ENCODE measurements around the gene ASCC1.
"Not testable (repeated sequence)": the region's sequence is repeated elsewhere in the genome, so short reads cannot be mapped to it uniquely, and the experiment has no call there.

Gene ASCC1, protein sequence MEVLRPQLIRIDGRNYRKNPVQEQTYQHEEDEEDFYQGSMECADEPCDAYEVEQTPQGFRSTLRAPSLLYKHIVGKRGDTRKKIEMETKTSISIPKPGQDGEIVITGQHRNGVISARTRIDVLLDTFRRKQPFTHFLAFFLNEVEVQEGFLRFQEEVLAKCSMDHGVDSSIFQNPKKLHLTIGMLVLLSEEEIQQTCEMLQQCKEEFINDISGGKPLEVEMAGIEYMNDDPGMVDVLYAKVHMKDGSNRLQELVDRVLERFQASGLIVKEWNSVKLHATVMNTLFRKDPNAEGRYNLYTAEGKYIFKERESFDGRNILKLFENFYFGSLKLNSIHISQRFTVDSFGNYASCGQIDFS
- 10.6 to 19.0 reads per million in 2 donors for total RNA-seq

DNA sequence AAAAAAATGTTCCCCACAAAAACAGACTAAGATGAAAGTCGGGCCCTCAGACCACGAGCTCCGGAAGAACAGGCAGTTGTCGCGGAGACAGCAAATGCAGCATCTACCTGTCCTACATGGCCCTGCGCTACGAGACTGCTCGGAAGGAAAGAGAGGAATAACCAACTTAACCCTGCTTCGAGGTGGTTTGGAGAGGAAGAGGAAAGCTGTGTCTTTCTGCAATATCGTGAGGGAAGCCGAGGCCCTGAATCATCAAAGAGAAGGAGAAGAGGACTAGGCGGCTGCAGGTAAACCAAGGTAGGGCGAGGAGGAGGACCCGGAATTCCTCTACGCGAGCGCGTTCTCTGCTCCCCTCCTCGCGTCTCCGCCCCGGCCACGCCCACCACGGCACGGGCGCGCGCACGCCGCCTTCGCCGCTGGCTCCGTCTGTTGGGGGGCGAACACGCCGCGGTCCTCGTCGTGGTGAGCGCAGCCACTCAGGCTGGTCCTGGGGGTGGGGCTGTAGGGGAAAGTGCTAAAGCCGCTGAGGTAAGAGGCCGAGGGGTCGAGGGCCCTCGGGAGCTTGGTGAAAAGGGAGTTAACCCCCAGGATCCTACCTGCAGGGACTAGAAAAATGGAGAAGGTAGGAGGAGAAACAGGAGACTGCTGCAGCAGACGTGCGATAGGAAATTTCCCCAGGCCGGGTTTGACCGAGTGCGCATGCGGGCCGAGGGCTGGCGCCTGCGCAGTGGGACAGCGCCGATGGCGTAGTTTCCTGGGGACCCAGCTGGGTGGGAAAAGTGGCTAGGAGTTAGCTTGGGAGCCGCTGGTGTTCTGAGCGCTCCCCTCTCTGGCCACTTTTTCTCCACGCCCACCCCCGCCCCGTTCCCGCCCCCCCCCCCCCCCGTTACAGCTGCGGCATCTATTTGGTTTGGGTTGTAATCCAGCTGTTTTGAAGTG is at the start of gene ASCC1, which contains the start of gene ANAPC16:
Gene ASCC1 (minus strand): TSS at position 666 of the 939 bp plus-strand sequence. CDS start 2,978 bp downstream, outside the sequence.
Gene ANAPC16 (plus strand): TSS at position 402 of the 939 bp plus-strand sequence. CDS start 7,903 bp downstream, outside the sequence.
- DNase-seq: peak; percentile 88 to 97 (median 90)

DNA sequence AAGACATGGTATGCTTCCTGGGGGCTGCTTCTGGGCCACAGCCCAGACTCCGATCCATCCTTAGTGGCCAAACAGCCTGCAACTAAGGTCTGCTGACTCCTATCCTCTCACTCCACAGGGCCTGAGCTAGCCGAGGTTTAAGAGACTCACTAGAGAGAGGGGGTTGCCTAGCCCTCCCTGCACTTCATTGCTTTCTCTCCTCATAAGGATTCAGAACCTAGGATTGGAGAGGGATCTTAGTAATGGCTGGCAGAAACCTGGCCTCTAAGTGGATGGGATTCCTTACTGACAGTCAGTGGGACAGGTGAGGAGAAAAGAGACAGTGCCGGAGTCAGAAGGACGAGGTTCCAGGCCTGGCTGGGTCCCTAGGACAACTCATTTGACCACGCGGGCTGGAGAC is 49.4 kb upstream of the ASCC1 start:
- DNase-seq: no peak

DNA sequence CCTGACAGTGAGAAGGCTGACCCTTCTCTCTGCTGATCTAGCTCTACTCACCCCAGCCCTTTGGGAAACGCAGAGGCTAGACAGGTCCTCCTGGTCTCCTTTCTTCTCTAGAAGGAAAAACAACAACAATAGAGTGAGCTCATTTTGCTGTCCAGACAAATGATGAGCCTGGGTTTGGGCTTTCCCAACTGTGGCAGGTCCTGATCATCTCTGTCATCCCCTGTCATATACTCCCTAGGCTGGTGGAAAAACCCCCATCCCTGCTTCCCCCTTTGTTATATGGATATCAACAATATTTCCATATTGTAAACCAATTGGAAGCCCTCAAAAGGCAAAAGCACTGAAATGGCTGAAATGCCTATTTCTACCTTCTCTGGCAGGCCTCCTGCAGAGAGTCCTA is 48.5 kb upstream of the ASCC1 start:
- DNase-seq: no peak

DNA sequence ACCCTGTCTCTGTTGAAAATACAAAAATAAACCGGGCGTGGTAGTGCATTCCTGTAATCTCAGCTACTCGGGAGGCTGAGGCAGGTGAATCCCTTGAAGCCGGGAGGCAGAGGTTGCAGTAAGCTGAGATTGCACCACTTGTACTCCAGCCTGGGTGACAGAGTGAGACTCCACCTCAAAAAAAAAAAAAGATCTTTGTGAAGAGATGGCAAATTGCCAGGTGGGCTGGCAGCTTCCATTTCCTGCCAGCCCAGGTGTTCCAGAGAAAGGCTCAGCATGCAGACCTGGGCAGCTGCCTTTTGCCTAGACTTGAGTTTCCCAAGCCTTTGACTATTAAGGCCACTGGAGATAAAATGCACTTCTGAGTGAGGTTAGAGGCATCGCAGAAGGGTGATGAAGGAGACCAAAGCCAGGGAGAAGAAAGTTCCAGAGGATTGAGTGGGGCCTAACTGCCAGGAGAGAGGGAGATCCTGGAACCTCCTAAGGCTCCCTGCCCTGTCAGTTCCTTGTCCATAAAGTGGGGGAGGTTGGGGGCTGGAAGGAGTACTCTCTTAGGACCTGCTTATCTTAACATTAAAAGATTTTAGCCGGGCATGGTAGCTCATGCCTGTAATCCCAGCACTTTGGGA is 47.7 kb upstream of the ASCC1 start:
- peak in 3 of 5 experiments; percentile 34 to 79 (median 54) for DNase-seq

DNA sequence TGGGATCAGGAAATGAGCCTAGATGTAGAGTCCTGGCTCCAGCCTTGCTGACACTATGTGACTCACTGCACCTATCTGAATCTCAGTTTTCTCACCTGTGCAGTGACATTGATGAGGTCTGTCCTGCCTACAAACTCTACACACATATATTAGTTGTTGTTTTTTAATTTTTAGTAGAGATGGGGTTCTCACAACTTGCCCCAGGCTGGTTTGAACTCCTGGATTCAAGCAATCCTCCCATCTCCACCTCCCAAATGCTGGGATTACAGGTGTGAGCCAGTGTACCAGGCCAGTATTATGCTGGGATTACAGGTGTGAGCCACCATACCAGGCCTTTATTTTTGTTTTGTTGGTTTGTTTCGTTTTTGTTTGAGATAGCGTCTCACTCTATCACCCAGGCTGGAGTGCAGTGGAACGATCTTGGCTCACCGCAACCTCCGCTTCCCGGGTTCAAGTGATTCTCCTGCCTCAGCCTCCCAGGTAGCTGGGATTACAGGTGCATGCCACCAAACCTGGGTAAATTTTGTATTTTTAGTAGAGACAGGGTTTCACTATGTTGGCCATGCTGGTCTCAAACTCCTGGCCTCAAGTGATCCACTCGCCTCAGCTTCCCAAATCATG is 45.8 kb upstream of the ASCC1 start:
- peak in 1 of 5 experiments; percentile 75 for DNase-seq

DNA sequence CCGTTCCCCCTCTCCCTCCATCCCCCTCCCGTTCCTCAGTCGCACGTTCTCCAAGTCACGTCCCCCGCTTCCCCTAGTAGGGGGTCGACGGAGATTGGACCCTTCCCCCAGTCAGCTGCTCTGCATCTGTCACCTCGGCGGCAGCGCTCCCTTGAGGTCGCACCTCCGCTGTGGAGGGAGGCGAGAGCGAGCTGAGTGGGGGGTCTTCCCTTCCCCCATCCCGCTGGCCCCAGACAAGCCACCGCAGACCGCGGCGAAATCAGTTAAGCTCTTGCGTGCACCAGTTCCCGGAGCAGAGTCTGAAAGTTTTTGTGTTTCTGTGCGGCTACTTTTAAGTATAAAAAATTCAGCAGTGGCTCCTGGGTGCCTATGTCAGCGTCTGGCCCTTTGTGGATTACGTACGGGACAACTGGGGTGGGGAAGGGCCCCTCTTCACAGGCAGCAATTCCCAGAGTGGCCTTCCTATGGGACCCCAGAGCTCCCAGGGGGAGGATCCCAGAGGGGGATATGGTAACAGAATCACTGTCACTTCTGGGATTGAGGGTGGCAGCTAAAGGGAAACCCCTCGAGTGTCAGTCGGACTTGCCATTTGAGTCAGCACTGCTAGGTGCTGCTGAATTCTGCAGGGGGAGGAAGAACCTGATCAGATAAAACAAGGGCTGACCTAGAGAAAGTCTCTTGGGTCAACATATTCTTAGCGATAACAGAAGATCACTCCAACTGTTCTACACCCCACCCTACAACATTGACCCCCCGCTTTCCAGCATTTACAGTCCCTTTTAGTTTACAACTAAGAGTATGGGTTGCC is 45.1 kb upstream of the ASCC1 start:
- DNase-seq: peak in 4 of 5 experiments; percentile 10 to 93 (median 60)

DNA sequence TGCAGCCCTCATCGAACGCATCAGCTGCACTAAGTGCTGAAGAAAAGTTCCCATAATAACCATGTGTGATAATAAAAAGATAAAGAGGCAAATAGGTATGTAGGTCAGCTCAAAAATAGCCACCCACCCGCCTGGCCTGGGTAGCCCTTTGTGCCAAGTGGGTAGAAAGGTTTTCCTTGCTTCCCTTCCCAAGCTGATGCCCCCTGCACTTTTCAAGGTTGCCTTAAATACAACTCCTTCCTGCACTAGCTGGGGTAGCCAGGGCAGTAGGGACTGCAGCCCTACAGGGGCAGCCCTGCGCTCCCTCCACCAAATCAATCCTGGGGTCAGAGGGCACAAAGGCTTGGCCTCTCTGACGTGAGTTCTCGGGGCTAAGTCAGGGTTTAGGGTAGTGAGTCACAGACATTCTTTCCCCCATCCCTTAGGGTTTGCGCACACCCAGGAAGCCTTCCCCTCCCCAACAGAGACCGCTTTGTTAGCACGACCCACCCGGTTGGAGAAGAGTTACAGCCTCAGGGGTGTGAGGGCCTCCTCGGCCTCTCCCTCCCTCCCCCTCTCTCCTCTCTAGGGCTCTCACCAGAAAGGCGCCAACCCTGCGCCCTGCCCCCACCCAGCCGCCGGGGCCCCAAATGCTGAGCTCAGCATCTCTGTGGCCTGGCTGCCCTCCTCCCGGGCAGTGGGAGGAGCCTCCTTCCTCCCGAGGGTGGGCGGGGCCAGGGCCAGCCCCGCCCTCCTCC is 44.3 kb upstream of the ASCC1 start:
- peak; percentile 55 to 94 (median 71) for DNase-seq

DNA sequence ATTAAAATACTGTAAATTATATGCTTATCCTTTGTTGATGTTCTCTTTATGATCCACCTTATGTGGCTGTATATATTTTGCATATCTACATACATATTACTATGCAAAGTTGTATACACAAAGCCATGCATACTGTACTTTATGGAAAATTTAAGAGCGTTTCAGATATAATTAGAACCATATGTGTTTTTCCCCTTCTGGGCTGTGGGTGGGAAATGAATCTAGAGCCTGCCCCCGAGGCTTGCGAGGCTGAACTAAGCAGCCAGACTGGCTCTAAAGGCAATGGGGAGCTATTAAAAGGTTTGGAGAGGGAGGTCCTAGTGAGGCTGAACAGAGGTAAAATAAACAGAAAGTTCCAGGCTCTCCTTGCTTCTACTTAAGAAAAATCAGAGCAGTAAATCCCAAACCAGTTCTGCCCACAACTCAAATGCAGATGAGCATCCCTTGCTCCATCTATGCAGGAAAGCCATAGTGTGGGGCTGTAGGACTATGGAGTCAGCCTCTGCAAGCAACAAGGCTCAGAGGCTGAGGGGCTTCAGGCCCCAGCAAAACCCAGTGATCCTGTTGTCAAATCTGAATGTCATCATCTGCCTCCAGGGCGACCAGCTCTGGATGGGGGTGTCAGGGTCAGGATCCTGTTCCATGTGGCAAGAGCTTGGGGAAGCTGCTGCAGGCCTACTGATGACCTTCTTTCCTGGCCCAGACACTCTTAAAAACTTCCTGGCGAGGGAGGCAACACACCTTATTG is 43.6 kb upstream of the ASCC1 start:
- DNase-seq: peak in 1 of 5 experiments; percentile 43

DNA sequence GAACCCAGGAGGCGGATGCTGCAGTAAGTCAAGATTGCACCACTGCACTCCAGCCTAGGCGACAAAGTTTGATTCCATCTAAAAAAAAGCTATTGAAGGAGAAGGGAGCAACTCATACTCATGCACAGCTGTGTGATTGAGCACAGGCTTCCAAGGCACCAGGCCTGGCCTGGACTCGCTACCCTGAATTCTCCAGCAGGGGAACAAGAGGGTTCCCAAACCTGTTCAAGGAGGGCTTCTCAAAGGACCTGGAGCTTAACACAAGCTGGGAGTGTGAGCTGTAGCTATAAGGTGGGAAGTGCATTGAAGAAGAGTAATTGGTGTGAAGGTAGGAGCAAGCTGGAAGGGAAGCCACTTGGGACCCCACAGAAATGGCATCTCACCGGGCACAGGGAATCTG is 42.5 kb upstream of the ASCC1 start:
- DNase-seq: no peak

DNA sequence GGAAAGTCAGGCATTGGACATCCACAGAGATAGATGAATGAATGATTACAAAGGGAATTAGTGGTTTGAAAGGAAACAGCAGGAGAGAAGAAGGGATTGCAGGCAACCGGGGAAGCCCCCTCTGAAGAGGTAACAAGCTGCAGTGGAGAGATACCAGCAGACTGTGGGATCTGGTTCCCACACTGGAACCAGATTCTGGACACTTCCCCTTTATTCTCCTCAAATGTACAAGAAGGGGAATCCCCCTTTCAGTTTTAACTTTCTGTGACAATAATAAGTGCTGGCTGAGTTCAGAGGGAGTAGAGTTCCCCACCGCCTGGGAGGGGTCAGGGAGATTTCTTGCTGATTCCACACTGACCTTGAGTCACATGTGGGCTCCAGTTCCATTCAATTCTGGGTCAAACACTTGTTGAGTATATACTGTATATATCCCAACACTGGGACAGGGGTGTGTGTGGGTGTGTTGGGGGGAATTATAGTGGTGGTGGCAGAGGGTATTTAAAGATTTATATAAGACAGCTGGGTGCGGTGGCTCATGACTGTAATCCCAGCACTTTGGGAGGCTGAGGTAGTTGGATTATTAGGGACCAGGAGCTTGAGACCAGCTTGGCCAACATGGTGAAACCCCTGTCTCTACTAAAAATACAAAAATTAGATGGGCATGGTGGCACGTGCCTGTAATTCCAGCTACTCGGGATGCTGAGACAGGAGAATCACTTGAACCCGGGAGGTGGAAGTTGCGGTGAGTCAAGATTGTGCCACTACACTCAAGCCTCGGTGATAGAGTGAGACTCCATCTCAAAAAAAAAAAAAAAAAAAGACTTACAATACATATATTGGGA is 41.2 kb upstream of the ASCC1 start:
- DNase-seq: no peak

DNA sequence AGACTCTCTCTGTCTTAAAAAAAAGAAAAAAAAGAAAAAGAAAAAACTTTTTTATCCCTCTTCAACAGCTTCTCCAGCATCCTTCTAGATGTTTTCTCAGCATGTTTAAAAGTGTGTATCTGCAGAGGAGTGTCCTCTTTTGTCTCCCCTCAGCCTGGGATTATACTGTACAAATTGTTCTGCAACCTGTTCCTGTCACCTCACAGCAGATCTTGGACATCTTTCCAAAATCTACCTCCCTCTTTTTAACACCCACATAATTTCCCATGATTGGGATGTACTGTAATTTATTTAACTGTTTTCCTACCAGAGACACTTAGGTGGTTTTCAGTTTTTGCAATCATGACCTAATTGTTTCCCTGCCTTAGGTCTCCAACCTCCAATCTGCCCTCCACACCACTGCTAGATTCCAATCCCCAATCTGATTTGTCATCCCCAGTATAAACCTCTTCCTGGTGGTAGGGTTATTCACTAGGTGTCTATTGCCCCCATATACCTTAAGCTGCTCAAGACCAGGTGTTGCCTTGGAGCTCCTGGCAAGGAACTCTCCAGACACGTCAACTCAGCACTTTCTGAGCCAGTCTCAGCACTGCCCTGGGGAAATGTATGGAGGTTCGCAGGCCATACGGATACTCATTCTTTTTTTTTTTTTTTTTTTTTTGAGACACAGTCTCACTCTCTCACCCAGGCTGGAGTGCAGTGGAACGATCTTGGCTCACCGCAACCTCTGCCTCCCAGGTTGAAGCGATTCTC is 40.1 kb upstream of the ASCC1 start:
- DNase-seq: no peak

DNA sequence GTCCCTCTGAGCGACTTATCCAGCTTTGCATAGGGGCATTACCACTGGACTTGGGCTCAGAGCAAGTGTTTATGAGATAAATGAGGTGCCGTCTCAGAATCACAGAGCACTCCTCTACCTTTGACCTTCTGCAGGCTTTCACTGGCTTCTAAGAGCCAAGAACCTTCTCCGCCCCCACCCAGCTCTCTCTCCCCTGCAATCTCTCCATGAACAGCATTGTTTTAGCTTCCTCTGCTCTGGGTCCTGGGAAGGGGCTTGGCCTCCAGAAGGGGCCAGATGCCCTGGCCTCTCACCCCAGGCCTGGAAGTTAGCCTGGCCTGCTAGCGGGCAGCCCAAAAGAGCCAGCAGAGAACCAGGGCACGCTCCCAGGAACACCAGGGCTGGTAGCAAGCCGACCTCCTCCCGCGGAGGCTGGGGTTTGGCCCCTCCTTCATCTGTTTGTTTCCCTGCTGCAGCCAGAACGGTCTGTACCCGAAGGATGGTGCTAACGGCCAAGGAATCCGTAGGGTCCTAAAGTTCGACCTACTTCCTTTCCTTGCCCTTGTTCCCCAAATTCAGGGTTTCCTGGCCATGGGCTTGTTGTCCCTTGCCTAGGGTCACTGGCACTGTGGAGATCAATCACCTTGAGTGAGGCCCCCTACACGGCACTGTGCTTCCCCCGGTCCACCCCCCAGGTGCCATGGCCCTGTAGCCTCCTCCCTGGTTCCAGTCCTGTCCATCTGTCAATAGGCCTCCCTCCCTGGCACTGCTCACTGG is 38.9 kb upstream of the ASCC1 start:
- peak in 1 of 5 experiments; percentile 46 for DNase-seq

DNA sequence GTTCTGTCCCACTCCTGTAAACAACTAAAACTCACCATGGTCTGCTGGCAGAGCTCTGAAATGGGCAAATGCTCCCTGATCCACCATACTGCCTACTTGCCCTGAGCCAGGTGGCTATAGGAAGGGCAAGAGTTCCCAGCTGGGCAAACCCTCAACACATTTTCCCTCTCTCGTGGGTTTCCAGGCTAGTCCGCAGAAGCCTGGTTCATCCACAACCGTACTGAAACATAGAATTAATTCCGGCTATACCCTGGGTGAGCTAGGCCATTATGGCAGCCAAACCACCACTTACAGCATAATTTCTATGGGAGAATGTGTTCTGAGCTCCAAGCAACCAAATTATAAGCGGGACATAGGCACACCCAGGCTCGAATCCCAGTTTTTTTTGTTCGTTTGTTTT is 37.5 kb upstream of the ASCC1 start:
- no peak for DNase-seq

DNA sequence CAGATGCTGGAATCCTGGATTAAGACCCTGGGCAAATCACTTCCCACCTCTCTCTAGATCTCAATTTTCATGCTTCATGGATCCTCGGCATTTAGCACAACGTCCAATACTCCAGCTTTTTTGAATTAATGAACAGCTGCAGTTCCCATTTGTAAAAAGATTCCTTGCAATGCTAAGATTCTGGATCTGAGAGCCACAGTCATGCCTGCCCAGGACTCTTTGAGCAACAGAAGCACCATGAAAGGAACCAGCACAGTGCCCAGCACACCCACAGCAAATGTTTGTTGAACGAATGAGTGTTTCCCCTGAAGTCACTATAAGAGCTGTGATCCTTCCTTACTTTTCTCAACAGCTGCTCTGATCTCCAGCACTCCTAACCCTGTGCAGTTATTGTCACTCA is 36.9 kb upstream of the ASCC1 start:
- DNase-seq: no peak

DNA sequence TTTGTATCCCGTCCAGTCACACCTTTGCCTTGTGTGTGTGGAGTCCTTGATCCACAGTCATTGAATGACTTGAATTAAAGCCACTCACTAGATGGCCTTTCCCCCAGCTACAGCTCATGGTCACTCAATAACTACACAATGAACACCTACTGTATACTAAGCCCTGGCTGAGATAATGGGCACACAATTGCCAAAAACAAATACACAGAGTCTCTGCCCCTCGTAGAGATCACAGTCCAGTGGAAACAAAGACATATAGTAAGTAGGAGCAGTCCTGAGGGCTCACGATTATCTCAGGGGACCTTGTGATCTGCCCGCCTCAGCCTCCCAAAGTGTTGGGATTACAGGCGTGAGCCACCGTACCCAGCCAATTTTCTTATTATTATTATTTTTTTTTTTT is 35.6 kb upstream of the ASCC1 start:
- DNase-seq: no peak

DNA sequence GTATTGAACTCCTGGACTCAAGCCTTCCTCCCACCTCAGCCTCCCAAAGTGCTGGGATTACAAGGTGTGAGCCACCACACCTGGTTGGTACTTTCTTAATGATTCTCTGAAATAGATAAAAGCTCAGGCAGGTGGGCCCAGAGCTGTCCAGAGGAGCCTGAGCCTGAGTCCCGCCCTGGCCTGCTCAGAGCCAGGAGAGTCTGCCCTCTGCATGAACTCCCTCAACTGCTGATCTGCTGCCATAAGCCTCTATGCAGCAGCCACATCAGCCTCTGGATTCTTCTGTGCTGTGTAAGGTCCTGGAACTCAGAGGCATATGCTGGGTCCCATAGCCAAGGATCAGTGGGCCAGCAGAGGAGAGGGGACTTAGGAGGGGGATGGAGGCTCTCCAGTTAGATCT is 34.6 kb upstream of the ASCC1 start:
- DNase-seq: peak in 1 of 5 experiments; percentile 17

DNA sequence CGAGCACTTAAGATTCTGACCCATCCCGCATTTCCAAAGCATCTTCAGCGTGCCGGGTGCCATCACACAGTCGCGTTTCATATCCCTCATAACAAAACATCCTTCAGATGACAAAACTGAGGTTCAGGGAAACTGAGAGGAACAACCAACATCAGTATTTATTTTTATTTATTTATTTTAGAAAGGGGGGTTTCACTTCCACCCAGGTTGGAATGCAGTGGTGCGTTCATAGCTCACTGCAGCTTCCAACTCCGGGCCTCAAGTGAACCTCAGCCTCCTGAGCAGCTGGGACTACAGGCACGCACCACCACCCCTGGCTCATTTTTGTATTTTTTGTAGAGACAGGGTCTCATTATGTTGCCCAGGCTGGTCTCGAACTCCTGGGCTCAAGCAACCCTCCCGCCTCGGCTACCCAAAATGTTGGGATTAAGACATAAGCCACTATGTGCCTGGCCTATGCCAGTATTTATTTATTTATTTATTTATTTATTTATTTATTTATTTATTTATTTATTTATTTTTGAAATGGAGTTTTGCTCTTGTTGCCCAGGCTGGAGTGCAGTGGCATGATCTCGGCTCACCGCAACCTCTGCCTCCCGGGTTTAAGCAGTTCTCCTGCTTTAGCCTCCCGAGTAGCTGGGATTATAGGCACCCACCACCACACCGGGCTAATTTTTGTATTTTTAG is 33.2 kb upstream of the ASCC1 start:
- not testable (repeated sequence) for DNase-seq
